ENCODE data around the gene HIC2.
"Not testable (repeated sequence)": the region's sequence is repeated elsewhere in the genome, so short reads cannot be mapped to it uniquely, and the experiment has no call there.

HIC2 gene

DNA sequence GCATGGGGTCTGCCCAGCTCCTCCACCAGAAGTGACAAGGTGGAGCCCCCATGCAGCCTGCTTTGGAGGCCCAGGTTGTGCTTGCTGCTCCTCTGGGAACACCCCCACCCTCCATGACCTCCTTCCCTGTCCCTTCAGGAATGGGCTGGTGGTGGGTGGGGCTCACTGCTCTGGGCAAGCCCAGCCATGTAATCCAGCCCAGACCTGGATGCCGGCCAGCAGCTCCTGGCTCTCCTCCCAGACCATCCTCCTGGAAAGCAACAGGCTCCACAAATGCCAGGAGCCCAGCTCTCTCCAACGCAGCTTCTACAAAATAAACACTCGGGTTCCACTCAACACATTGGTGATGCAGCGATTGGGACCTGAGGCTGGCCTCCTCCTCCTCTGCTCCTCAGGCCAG is 80.8 kb downstream of the HIC2 start:
- DNase-seq, result not testable (repeated sequence)

DNA sequence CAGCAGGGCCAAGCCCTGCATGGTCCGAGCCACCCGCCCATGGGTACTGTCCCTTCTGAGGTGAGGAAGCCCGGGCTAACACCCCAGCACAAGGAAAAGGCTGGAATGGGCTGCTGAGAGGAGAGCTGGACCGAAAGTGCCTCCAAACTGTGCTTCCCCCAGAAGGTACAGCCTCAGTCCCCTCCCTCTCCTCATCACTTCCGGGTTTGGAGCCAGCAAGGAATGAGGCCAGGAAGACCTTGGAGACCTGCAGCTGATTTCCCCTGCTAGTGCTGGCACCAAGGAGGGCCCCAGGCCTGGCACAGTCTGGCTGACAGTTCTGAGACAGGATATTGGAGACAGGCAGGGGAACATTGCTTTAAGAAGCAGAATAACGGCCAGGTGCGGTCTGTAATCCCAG is 81.3 kb downstream of the HIC2 start:
- not testable (repeated sequence) for DNase-seq

DNA sequence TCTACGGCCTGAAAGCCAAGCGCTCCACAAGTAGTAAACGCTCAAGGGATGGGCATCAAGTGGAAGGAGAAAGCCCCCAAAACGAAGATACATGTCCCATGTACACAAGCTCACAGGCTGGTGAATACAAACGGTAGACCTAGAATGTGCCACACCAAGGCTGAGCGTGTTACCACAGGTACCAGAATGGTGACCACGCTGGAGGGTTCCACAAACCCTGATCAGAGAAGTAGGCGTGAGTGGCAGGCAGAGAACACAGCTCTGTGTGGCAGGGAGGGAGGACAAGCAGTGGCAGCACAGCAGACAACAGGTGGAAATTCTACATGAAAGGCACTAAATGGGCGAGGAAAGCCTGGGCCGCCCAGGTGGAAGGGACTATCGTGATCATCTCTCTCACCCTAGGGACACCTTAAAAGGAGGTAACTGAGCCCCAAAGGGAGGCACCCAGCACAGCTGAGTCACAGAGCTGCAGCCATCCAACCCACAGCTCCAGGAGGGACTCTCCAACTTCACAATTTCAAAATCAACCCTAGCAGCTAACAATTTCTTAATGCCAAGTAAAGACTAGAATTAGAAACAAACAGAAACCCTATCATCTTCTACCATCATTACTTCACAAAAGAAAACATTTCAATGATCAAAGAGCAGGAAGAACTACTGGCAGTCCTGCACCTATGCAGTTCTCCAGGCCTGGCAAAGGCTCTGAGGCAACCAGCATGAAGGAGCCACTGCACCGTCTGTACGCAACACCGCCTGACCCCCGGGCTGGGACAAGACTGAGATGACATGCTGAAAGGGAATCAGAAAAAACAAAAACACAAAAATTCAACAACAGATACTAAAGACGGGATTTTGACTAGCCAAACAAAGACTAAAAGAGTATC is 82.7 kb downstream of the HIC2 start:
- DNase-seq, result not testable (repeated sequence)
